NB4 (cell line): Measurements from ENCODE around the gene IRAK4.

Source experiments
- CTCF ChIP-seq: IDR thresholded peaks from one replicate; pipeline ENCODE4 v1.5.1; 2012; ENCODE audit warnings: low read depth, low read length
- MAX ChIP-seq: IDR thresholded peaks from 2 replicates; pipeline ENCODE4 v1.6.1; 2011; ENCODE audit warnings: low read depth, low read length
- MYC ChIP-seq: IDR thresholded peaks from 2 replicates; pipeline ENCODE4 v1.6.1; 2011; ENCODE audit warnings: low read depth, low read length
- POLR2A ChIP-seq: IDR thresholded peaks from 2 replicates; pipeline ENCODE4 v1.6.1; 2011; ENCODE audit warnings: mild to moderate bottlenecking; ENCODE audit not compliant: insufficient read length; ENCODE audit errors: extremely low read depth

GRCh38 chr12:43728117-43728516 is 30.6 kb upstream of the IRAK4 start:
- TF ChIP-seq CTCF: no peak
- TF ChIP-seq POLR2A: no peak
- no peak for TF ChIP-seq MAX
- no peak for TF ChIP-seq MYC
